DND-41 (cell line): ENCODE data around the gene ADCY9.

ENCODE experiments used
- ATAC-seq: fragments of 200-7000 bp; cut with Tn5 transposase; 3 replicates; pipeline ENCODE4 v1.9.1; 2021; ENCODE audit warnings: low read depth; ENCODE audit not compliant: insufficient read depth
- DNase-seq: peaks from one replicate; pipeline ENCODE4 v3.0.0-alpha.2; 2020
- H2AFZ ChIP-seq: 2 replicates; pipeline ENCODE4 v1.6.0; 2012; ENCODE audit warnings: low read depth, low read length
- H3K27ac ChIP-seq: 2 replicates; pipeline ENCODE4 v1.5.1; 2012; ENCODE audit warnings: low read length, inconsistent platforms
- H3K27me3 ChIP-seq: fragments of 200-600 bp; sonication (generic); 2 replicates; pipeline ENCODE4 v1.6.0; 2012; ENCODE audit warnings: low read length, mild to moderate bottlenecking, inconsistent platforms; ENCODE audit not compliant: insufficient read depth, poor library complexity
- H3K36me3 ChIP-seq: 2 replicates; pipeline ENCODE4 v1.5.1; 2012; ENCODE audit warnings: low read length, inconsistent platforms; ENCODE audit not compliant: insufficient read depth
- H3K4me1 ChIP-seq: 2 replicates; pipeline ENCODE4 v1.5.1; 2012; ENCODE audit warnings: mild to moderate bottlenecking, low read length; ENCODE audit not compliant: insufficient read depth
- H3K4me2 ChIP-seq: 2 replicates; pipeline ENCODE4 v1.6.0; 2012; ENCODE audit warnings: mild to moderate bottlenecking, moderate library complexity, low read length, inconsistent platforms; ENCODE audit not compliant: insufficient read depth
- H3K4me3 ChIP-seq, 2 experiments: fragments of 200-600 bp in 1 of 2; shearing (Covaris generic) in 1 of 2; 2 replicates each; pipeline ENCODE4 v1.5.1; 2012 to 2016; ENCODE audit warnings: inconsistent platforms in 2 of 2, low read length in 2 of 2, mild to moderate bottlenecking in 2 of 2, low read depth in 1 of 2, moderate library complexity in 1 of 2
- H3K79me2 ChIP-seq: 2 replicates; pipeline ENCODE4 v1.6.0; 2012; ENCODE audit warnings: low read length, inconsistent platforms; ENCODE audit not compliant: insufficient read depth
- H3K9ac ChIP-seq: 2 replicates; pipeline ENCODE4 v1.6.0; 2012; ENCODE audit warnings: low read depth, mild to moderate bottlenecking, inconsistent platforms, low read length, moderate library complexity
- H3K9me3 ChIP-seq: 2 replicates; pipeline ENCODE4 v1.5.1; 2012; ENCODE audit warnings: low read length, moderate library complexity, mild to moderate bottlenecking, inconsistent platforms; ENCODE audit not compliant: insufficient read depth, severe bottlenecking
- H4K20me1 ChIP-seq: 2 replicates; pipeline ENCODE4 v1.6.0; 2012; ENCODE audit warnings: low read length; ENCODE audit not compliant: insufficient read depth
- EZH2 ChIP-seq: IDR thresholded peaks from 3 replicates; pipeline ENCODE4 v1.6.1; 2012; ENCODE audit warnings: borderline replicate concordance, low read depth, mild to moderate bottlenecking, moderate library complexity, low read length, inconsistent platforms; ENCODE audit not compliant: severe bottlenecking
- TF ChIP-seq, protein P1 (sequence below): IDR thresholded peaks from 2 replicates; pipeline ENCODE4 v1.5.1; 2012; ENCODE audit warnings: borderline replicate concordance, low read length, moderate library complexity, mild to moderate bottlenecking; ENCODE audit not compliant: poor library complexity, severe bottlenecking; ENCODE audit errors: extremely low read depth

The ADCY9 gene

DNA sequence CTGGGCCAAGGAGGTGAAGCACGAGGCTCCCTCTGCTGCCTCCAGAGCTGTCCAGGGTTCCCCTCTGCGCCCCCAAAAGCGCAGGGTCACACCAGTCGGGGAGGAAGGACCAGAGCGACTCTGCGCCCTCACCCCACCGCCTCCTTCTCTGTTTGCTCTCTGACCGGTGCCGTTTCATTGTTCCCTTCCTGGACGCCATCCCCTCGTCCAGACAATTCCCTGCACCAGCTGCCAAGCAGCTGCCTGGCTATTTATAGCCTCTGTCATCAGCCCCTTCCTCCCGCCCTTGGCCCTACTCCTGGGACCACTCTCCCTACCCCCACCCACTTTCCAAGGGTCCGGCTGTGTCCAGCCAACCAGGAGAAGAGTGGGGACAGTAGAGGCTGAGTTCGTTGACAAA, 167.0 kb downstream of the ADCY9 start:
- Histone ChIP-seq H3K4me2 (no peak overlapping the region), H3K79me2 (no peaks in the 10 kb centered on the region), H4K20me1 (no peaks in the 10 kb centered on the region), H2AFZ (no peak overlapping the region), H3K4me1 (no peaks in the 10 kb centered on the region), H3K4me3 (no peak overlapping the region), H3K9ac (no peak overlapping the region), H3K27me3 (peaks cover 3% of the 10 kb centered on the region), H3K27ac (no peak overlapping the region), H3K9me3 (no peaks in the 10 kb centered on the region), H3K36me3 (no peaks in the 10 kb centered on the region)
- TF ChIP-seq, protein P1, sequence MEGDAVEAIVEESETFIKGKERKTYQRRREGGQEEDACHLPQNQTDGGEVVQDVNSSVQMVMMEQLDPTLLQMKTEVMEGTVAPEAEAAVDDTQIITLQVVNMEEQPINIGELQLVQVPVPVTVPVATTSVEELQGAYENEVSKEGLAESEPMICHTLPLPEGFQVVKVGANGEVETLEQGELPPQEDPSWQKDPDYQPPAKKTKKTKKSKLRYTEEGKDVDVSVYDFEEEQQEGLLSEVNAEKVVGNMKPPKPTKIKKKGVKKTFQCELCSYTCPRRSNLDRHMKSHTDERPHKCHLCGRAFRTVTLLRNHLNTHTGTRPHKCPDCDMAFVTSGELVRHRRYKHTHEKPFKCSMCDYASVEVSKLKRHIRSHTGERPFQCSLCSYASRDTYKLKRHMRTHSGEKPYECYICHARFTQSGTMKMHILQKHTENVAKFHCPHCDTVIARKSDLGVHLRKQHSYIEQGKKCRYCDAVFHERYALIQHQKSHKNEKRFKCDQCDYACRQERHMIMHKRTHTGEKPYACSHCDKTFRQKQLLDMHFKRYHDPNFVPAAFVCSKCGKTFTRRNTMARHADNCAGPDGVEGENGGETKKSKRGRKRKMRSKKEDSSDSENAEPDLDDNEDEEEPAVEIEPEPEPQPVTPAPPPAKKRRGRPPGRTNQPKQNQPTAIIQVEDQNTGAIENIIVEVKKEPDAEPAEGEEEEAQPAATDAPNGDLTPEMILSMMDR: no peak
- TF ChIP-seq EZH2: no peak
- DNase-seq (no peak), ATAC-seq (no peak)

DNA sequence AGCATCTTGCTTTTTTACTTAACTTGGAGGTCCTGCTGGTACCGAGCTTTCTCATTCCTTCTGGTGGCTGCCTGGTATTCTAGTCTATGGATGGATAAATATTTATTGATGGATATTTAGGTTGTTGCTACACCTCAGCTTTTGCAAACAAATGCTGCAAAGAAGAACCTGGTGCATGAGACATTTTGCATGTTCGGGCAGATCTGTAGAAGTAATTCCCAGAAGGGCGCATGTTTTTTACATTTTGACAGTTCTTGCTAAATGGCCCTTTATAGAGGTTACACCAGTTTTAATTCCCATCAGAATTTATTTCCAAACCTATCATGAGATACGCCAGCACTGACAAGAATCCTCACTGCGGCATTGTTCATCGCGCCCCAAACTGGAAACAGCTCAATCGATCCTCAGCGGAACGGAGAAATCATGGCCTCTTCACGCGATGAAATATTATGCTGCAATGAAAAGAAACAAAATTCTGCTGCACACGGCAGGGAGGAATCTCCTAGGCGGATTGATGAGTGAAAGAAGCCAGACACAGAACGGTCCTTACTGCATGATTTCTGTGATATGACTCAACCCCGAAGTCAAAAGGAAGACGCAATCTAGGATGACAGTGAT, 167.8 kb downstream of the ADCY9 start:
- no peak for DNase-seq
- Histone ChIP-seq H3K27me3 (no peaks in the 10 kb centered on the region), H3K4me3 (no peak overlapping the region), H3K79me2 (no peaks in the 10 kb centered on the region), H3K9ac (no peak overlapping the region), H2AFZ (no peak overlapping the region), H3K27ac (no peak overlapping the region), H3K4me1 (no peaks in the 10 kb centered on the region), H3K9me3 (no peaks in the 10 kb centered on the region), H3K36me3 (no peaks in the 10 kb centered on the region), H4K20me1 (no peaks in the 10 kb centered on the region), H3K4me2 (no peak overlapping the region)
- no peak for ATAC-seq
- TF ChIP-seq, protein P1: no peak
- no peak for TF ChIP-seq EZH2

DNA sequence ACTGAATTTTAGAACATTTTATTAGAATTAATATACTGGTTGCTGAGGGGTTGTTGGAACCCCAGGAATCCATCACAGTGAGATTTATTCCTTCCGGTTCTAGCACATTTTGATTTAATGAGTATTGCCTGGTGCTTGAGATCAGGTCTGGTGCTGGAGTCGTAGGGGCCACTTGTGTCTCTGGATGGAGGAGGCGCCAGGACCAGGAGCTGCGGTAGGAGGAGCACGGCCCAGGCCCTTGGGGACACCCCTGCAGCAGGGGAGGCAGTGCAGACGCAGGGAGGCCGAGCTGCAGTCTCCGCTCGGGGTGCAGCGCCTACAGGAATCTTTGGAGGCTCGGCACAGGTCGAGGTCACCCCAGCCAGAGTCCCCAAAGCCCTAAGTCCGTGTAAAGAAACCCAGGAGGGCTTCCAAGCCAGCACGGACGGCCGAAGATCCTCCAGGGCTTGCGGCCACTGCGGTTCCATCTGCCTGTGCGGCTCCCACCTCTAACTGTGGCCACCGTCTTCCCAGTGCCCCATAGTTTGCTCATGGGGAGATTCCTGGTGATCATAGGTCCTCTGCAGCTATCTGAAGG, 169.6 kb downstream of the ADCY9 start:
- Histone ChIP-seq H3K9ac (no peak overlapping the region), H3K27ac (no peak overlapping the region), H3K4me2 (no peak overlapping the region), H3K9me3 (no peaks in the 10 kb centered on the region), H3K4me3 (no peak overlapping the region), H3K79me2 (no peaks in the 10 kb centered on the region), H3K36me3 (no peaks in the 10 kb centered on the region), H4K20me1 (no peaks in the 10 kb centered on the region), H3K27me3 (no peaks in the 10 kb centered on the region), H3K4me1 (no peaks in the 10 kb centered on the region), H2AFZ (no peak overlapping the region)
- ATAC-seq (no peak), DNase-seq (no peak)
- TF ChIP-seq, protein P1: no peak
- no peak for TF ChIP-seq EZH2
